Activated naive CD8-positive, alpha-beta T cell treated with anti-CD3 and anti-CD28 coated beads, Interleukin-2, amount 10 ng/mL, durations not matched to agents 7 days and 5 days (primary cell): ENCODE results near the gene SLC13A2. TPM values are rescaled to one million over a fixed set of nuclear protein-coding genes. Genes with fewer than 3 reads are reported as not detected.
"Not testable (repeated sequence)": the region's sequence is repeated elsewhere in the genome, so short reads cannot be mapped to it uniquely, and the experiment has no call there.

Experiments used
- ATAC-seq: fragments of 150-1000 bp; cut with Tn5 transposase; one replicate; pipeline ENCODE4 v1.10.0; 2021; ENCODE audit warnings: low read depth, moderate library complexity
- POLR2A ChIA-PET: fragments of 350-600 bp; sonication (Branson Sonifier 250); formaldehyde crosslinking; loops from one replicate; lab custom pipeline; 2021; ENCODE audit warnings: antibody characterized with exemption; lab: Charles Lee
- DNase-seq: peaks from one replicate; pipeline ENCODE4 v3.0.0; 2021
- H3K27ac Mint-ChIP-seq: one replicate; pipeline ENCODE4 v1.8.0; 2022; ENCODE audit warnings: mild to moderate bottlenecking, mixed read lengths
- H3K27me3 Mint-ChIP-seq: one replicate; pipeline ENCODE4 v1.8.0; 2022; ENCODE audit warnings: mild to moderate bottlenecking, moderate library complexity, mixed read lengths
- H3K36me3 Mint-ChIP-seq: one replicate; pipeline ENCODE4 v1.8.0; 2021; ENCODE audit warnings: mild to moderate bottlenecking, mixed read lengths
- H3K4me1 Mint-ChIP-seq: one replicate; pipeline ENCODE4 v1.8.0; 2021; ENCODE audit warnings: mixed read lengths
- H3K4me3 Mint-ChIP-seq: one replicate; pipeline ENCODE4 v1.8.0; 2022; ENCODE audit warnings: mild to moderate bottlenecking, moderate library complexity, mixed read lengths
- H3K9me3 Mint-ChIP-seq: one replicate; pipeline ENCODE4 v1.8.0; 2021; ENCODE audit warnings: mixed read lengths
- total RNA-seq, 2 experiments: library from RNA; stranded (reverse); gene quantifications; one replicate each; pipeline ENCODE4 v1.2.3, GENCODE V29; 2021

SLC13A2 gene
- total RNA-seq, result not detected

DNA sequence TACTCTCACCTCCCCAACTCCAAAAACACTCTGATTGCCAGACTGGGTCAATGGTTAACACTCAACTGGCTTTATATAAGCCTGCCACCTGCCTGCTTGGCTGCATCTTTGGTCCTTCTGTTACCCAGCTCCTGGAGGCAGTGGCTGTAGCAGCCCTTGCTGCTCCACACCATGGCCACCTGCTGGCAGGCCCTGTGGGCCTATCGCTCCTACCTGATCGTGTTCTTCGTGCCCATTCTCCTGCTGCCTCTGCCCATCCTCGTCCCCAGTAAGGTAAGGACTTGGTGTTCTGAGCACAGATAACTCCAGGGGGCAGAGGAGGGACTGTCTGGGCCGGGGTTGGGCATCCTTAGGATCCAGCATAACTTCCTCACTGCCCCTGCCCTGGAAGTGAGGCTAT lies at the start of gene SLC13A2:
TSS of gene SLC13A2 (plus strand) at position 103 of the 400 bp plus-strand sequence. CDS start at position 172, 69 bp downstream.
- Mint-ChIP-seq H3K4me1 (peaks cover 11% of the 10 kb centered on the region), H3K9me3 (no peaks in the 10 kb centered on the region), H3K36me3 (no peaks in the 10 kb centered on the region), H3K4me3 (no peak within 1 kb of the TSS), H3K27me3 (peaks cover 3% of the 10 kb centered on the region), H3K27ac (peak within 1 kb of the TSS; percentile 47)
- DNase-seq (peak; percentile 18), ATAC-seq (no peak)
- POLR2A ChIA-PET, result no interaction called here

GRCh38 chr17:28425206-28425605 lies 48.2 kb upstream of the SLC13A2 start:
- ATAC-seq, result no peak

GRCh38 chr17:28426081-28426519 lies 47.3 kb upstream of the SLC13A2 start:
- ATAC-seq (no peak), DNase-seq (no peak)
- no peak overlapping the region for H3K27ac Mint-ChIP-seq
- H3K36me3 Mint-ChIP-seq, result no peaks in the 10 kb centered on the region
- POLR2A ChIA-PET, result no interaction called here
- H3K27me3 Mint-ChIP-seq, result peaks cover 15% of the 10 kb centered on the region
- H3K4me1 Mint-ChIP-seq, result no peaks in the 10 kb centered on the region
- H3K4me3 Mint-ChIP-seq, result no peak overlapping the region
- no peaks in the 10 kb centered on the region for H3K9me3 Mint-ChIP-seq

More at GRCh38 chr17:28425206-28425605, 48.2 kb upstream of the SLC13A2 start:
- no peak for DNase-seq
- Mint-ChIP-seq H3K9me3 (no peaks in the 10 kb centered on the region), H3K36me3 (no peaks in the 10 kb centered on the region), H3K27me3 (peaks cover 7% of the 10 kb centered on the region), H3K27ac (no peak overlapping the region), H3K4me1 (no peaks in the 10 kb centered on the region), H3K4me3 (no peak overlapping the region)
- POLR2A ChIA-PET, result no interaction called here

DNA sequence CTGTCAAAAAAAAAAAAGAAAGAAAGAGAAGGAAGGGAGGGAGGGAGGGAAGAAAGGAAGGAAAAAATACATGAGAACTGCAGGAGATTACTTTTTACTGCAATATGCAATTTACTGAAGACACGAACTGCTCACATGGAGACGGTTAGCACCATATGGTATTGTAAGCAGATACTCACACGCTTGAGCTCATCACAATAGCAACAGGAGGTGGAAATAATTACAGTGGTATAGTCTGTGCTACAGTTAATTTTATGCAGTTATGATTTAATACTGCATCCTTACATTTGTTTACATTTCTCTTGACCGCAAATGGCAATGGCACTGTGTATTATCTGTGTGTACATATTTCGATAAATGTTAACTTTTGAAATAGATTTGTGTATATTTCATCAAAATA lies 46.1 kb upstream of the SLC13A2 start:
- no peak for ATAC-seq
- DNase-seq, result no peak
- no peaks in the 10 kb centered on the region for H3K9me3 Mint-ChIP-seq
- H3K27me3 Mint-ChIP-seq, result peaks cover 19% of the 10 kb centered on the region
- H3K4me1 Mint-ChIP-seq, result no peaks in the 10 kb centered on the region
- no peaks in the 10 kb centered on the region for H3K36me3 Mint-ChIP-seq
- no peak overlapping the region for H3K27ac Mint-ChIP-seq
- POLR2A ChIA-PET, result no interaction called here
- H3K4me3 Mint-ChIP-seq, result no peak overlapping the region

GRCh38 chr17:28427982-28428381 lies 45.5 kb upstream of the SLC13A2 start:
- H3K27me3 Mint-ChIP-seq, result peaks cover 19% of the 10 kb centered on the region
- H3K4me1 Mint-ChIP-seq, H3K4me3 Mint-ChIP-seq, H3K36me3 Mint-ChIP-seq, POLR2A ChIA-PET, DNase-seq, H3K27ac Mint-ChIP-seq, H3K9me3 Mint-ChIP-seq, ATAC-seq: not testable (repeated sequence)

DNA sequence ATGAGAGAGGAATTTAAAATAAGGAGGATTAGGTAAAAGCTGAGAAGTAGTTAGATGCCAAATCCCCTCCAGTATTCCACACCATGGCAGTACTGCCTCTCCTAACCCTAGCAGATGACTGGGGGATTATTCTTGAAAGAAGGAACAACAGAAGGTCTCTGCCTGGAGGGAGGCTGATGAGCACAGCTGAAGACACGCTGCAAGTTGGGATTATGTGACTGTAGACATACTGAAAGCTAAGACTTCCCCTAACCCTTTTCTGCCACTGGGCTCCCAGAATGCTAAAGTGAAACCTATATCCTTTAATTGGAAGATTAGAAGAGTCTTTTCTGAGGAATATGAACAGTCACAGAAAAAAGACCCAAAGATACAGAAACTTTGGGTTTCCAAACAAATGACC lies 39.7 kb upstream of the SLC13A2 start:
- no peaks in the 10 kb centered on the region for H3K36me3 Mint-ChIP-seq
- H3K27me3 Mint-ChIP-seq, result peaks cover 27% of the 10 kb centered on the region
- no peaks in the 10 kb centered on the region for H3K4me1 Mint-ChIP-seq
- ATAC-seq (no peak), DNase-seq (no peak)
- POLR2A ChIA-PET, result no interaction called here
- no peaks in the 10 kb centered on the region for H3K9me3 Mint-ChIP-seq
- no peak overlapping the region for H3K27ac Mint-ChIP-seq
- no peak overlapping the region for H3K4me3 Mint-ChIP-seq

DNA sequence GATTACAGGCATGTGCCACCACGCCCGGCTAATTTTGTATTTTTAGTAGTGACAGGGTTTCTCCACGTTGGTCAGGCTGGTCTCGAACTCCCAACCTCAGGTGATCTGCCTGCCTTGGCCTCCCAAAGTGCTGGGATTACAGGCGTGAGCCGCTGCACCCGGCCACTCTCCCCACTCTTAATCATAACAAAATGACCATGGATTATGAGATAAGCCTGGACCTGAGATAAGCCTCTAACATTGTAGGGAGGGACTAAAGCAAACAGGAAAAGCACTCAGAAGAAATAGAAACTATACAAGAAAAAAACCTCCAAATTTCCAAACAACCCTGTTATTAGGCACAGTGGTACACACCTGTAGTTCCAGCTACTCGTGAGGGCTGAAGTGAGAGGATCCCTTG lies 39.1 kb upstream of the SLC13A2 start:
- H3K36me3 Mint-ChIP-seq, result not testable (repeated sequence)

GRCh38 chr17:28443901-28444638 lies 29.4 kb upstream of the SLC13A2 start:
- H3K9me3 Mint-ChIP-seq, result no peaks in the 10 kb centered on the region
- no peak overlapping the region for H3K4me3 Mint-ChIP-seq
- DNase-seq, result no peak
- ATAC-seq, result no peak
- peaks cover 17% of the 10 kb centered on the region for H3K27me3 Mint-ChIP-seq
- no peak overlapping the region for H3K27ac Mint-ChIP-seq
- no peaks in the 10 kb centered on the region for H3K36me3 Mint-ChIP-seq
- H3K4me1 Mint-ChIP-seq, result no peaks in the 10 kb centered on the region
- POLR2A ChIA-PET, result no interaction called here

More for the DNA sequence above, 39.1 kb upstream of the SLC13A2 start:
- H3K4me3 Mint-ChIP-seq, H3K9me3 Mint-ChIP-seq, H3K27ac Mint-ChIP-seq, ATAC-seq, DNase-seq, H3K4me1 Mint-ChIP-seq, POLR2A ChIA-PET: not testable (repeated sequence)
- peaks cover 25% of the 10 kb centered on the region for H3K27me3 Mint-ChIP-seq

DNA sequence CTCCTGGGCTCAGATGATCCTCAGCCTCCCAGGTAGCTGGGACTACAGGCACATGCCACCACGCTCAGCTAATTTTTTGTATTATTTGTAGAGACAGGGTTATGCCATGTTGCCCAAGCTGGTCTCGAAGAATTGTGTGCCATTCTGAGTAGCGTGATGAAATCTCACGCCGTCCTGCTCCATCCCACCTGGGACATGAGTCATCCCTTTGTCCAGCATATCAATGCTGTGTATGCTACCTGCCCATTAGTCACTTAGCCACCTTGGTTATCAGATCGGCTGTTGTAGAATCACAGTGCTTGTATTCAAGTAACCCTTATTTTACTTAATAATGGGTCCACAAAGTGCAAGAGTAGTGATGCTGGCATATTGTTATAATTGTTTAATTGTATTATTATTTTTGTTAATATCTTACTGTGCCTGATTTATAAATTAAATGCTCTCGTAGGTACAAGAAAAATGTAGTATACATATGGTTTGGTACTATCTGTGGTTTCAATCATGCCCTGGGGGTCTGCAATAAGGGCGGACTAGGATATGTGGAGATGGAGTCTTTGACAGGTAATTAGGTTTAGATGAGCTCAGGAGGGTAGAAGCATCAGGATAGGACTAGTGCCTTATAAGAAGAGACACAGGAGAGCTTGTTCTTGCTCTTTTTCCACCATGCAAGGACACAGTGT lies 26.6 kb upstream of the SLC13A2 start:
- POLR2A ChIA-PET, result no interaction called here
- Mint-ChIP-seq H3K4me3 (no peak overlapping the region), H3K4me1 (no peaks in the 10 kb centered on the region), H3K36me3 (no peaks in the 10 kb centered on the region), H3K27me3 (peaks cover 32% of the 10 kb centered on the region), H3K27ac (no peak overlapping the region), H3K9me3 (no peaks in the 10 kb centered on the region)
- ATAC-seq (no peak), DNase-seq (no peak)

DNA sequence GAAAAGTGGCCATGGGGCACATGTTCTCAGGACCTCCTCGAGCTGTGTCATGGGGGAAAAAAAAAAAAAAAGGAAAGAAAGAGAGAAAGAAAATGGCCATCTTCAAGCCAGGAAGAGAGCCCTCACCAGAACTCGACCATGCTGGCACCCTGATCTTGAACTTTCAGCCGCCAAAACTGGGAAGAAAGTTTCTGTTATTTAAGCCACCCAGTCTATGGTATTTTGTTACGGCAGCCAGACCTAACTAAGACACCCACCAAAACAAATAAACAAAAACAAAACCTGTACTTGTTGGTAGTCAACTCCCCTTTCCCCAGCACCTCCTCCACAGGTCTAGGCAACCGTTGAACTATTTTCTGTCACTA lies 26.1 kb upstream of the SLC13A2 start:
- Mint-ChIP-seq H3K4me1 (no peaks in the 10 kb centered on the region), H3K9me3 (no peaks in the 10 kb centered on the region), H3K36me3 (no peaks in the 10 kb centered on the region), H3K27me3 (peaks cover 32% of the 10 kb centered on the region), H3K4me3 (no peak overlapping the region), H3K27ac (no peak overlapping the region)
- DNase-seq (no peak), ATAC-seq (no peak)
- POLR2A ChIA-PET, result no interaction called here

- ATAC-seq, result no peak
- H3K4me3 Mint-ChIP-seq, result no peak overlapping the region
- H3K27me3 Mint-ChIP-seq, result peaks cover 29% of the 10 kb centered on the region
- H3K27ac Mint-ChIP-seq, result no peak overlapping the region
- H3K4me1 Mint-ChIP-seq, result no peaks in the 10 kb centered on the region
- H3K9me3 Mint-ChIP-seq, result no peaks in the 10 kb centered on the region
- no peaks in the 10 kb centered on the region for H3K36me3 Mint-ChIP-seq
- no peak for DNase-seq
- POLR2A ChIA-PET, result no interaction called here
Observed at GRCh38 chr17:28449859-28450258, 23.6 kb upstream of the SLC13A2 start.

DNA sequence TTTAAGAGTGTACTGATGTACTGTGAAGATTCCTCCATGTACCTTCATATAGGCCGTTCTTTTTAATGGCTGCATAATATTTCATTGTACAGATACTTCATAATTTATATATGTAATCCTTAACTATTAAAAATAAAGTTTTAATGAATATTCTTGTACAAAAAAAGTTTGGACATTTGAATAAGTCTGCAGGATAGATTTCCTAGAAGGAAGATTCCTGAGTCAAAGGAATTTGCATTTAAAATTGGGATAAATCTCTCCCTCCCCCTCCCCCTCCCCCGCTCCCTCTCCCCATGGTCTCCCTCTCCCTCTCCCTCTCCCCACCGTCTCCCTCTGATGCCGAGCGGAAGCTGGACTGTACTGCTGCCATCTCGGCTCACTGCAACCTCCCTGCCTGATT lies 15.6 kb upstream of the SLC13A2 start:
- H3K27me3 Mint-ChIP-seq, result no peaks in the 10 kb centered on the region
- POLR2A ChIA-PET, result no interaction called here
- H3K27ac Mint-ChIP-seq, result no peak overlapping the region
- H3K9me3 Mint-ChIP-seq, result no peaks in the 10 kb centered on the region
- ATAC-seq, result no peak
- no peaks in the 10 kb centered on the region for H3K36me3 Mint-ChIP-seq
- no peaks in the 10 kb centered on the region for H3K4me1 Mint-ChIP-seq
- no peak overlapping the region for H3K4me3 Mint-ChIP-seq
- no peak for DNase-seq

GRCh38 chr17:28458881-28459280 lies 14.6 kb upstream of the SLC13A2 start:
- POLR2A ChIA-PET, result not testable (repeated sequence)

DNA sequence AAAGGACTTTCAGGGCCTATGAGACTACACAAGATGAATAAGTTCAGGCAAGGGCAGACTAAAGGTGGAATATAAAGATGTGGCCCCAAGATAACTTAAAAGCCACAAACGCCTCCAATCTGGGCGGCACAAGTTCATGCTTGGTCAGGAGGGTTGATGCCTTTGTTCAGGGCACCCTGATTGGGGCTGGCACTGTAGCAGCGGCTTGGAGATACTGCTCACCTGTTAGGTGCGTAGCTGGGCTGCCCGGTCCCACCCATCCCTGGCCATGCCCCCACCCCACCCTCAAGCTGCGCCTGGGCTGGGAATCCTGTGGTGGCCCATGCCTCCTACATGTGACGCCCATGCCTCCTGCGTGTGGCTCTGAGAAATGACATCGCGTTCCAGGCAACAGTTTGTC lies 12.5 kb upstream of the SLC13A2 start:
- Mint-ChIP-seq H3K27ac (no peak overlapping the region), H3K4me3 (no peak overlapping the region), H3K27me3 (no peaks in the 10 kb centered on the region), H3K9me3 (no peaks in the 10 kb centered on the region), H3K36me3 (no peaks in the 10 kb centered on the region), H3K4me1 (no peaks in the 10 kb centered on the region)
- POLR2A ChIA-PET, result no interaction called here
- DNase-seq (no peak), ATAC-seq (no peak)

More at GRCh38 chr17:28458881-28459280, 14.6 kb upstream of the SLC13A2 start:
- H3K9me3 Mint-ChIP-seq, H3K4me1 Mint-ChIP-seq, DNase-seq, H3K27ac Mint-ChIP-seq, H3K36me3 Mint-ChIP-seq, H3K27me3 Mint-ChIP-seq, H3K4me3 Mint-ChIP-seq, ATAC-seq: not testable (repeated sequence)
